GM06990 (cell line): ENCODE data around the gene KCNQ2.

Experiments used
- DNase-seq: peaks from one replicate; pipeline ENCODE4 v3.0.0-alpha.2; 2011; ENCODE audit not compliant: insufficient read length; ENCODE audit errors: extremely low read depth
- H3K27me3 ChIP-seq: replicated peaks from 2 replicates; pipeline ENCODE4 v1.6.0; 2011; ENCODE audit warnings: low read length; ENCODE audit not compliant: control insufficient read depth, insufficient read depth
- H3K36me3 ChIP-seq: 2 replicates; pipeline ENCODE4 v1.5.1; 2011; ENCODE audit warnings: low read length; ENCODE audit not compliant: control insufficient read depth, insufficient read depth
- H3K4me3 ChIP-seq: replicated peaks from 2 replicates; pipeline ENCODE4 v1.5.1; 2011; ENCODE audit warnings: low read depth, mild to moderate bottlenecking, control low read depth, low read length
- CTCF ChIP-seq: IDR thresholded peaks from 2 replicates; pipeline ENCODE4 v1.5.1; 2011; ENCODE audit warnings: low read length, control low read depth, mild to moderate bottlenecking, inconsistent platforms; ENCODE audit not compliant: insufficient read depth, poor library complexity, severe bottlenecking

The KCNQ2 gene

GRCh38 chr20:63477944-63478343, 5.5 kb upstream of the KCNQ2 start:
- no peak for DNase-seq
- H3K27me3 ChIP-seq = peaks cover 5% of the 10 kb centered on the region
- no peak for TF ChIP-seq CTCF
- no peaks in the 10 kb centered on the region for H3K36me3 ChIP-seq
- H3K4me3 ChIP-seq = no peak overlapping the region

GRCh38 chr20:63477061-63477616, 4.7 kb upstream of the KCNQ2 start:
- H3K27me3 ChIP-seq = peaks cover 5% of the 10 kb centered on the region
- no peak overlapping the region for H3K4me3 ChIP-seq
- no peak for DNase-seq
- H3K36me3 ChIP-seq = no peaks in the 10 kb centered on the region
- TF ChIP-seq CTCF = no peak

- Histone ChIP-seq H3K36me3 (no peaks in the 10 kb centered on the region), H3K4me3 (no peak overlapping the region), H3K27me3 (peaks cover 5% of the 10 kb centered on the region)
- no peak for TF ChIP-seq CTCF
- no peak for DNase-seq
Observed at GRCh38 chr20:63475209-63475608, 2.8 kb upstream of the KCNQ2 start.

GRCh38 chr20:63473555-63474449, 1.3 kb upstream of the KCNQ2 start:
- Histone ChIP-seq H3K36me3 (no peaks in the 10 kb centered on the region), H3K27me3 (peaks cover 5% of the 10 kb centered on the region), H3K4me3 (no peak overlapping the region)
- DNase-seq = no peak
- TF ChIP-seq CTCF = no peak

- DNase-seq = no peak
- no peak for TF ChIP-seq CTCF
- Histone ChIP-seq H3K4me3 (no peak overlapping the region), H3K27me3 (peaks cover 5% of the 10 kb centered on the region), H3K36me3 (no peaks in the 10 kb centered on the region)
Observed at GRCh38 chr20:63472862-63473390, 471 bp upstream of the KCNQ2 start.
